ENCODE measurements around the gene ASTN2. TPM values are rescaled to one million over a fixed set of nuclear protein-coding genes. Genes with fewer than 3 reads are reported as not detected.

Gene ASTN2
- total and polyA plus RNA-seq, 4 donors: 0.57 to 2.9 (median 1.4) TPM

GRCh38 chr9:116800885-116801284 lies 614.0 kb downstream of the ASTN2 start:
- Histone ChIP-seq H3K4me1 (ENCODE audit: control insufficient read depth in 4 of 4, insufficient read depth in 4 of 4, low read length in 3 of 4) (no peaks in the 10 kb centered on the region), H3K4me3 (ENCODE audit: low read depth in 1 of 3, low read length in 3 of 3) (no peak overlapping the region), H3K9me3 (ENCODE audit: control insufficient read depth in 4 of 4, low read length in 3 of 4) (no peaks in the 10 kb centered on the region), H3K27ac (ENCODE audit: low read depth in 1 of 2, low read length in 2 of 2) (no peak overlapping the region), H3K9ac (ENCODE audit: low read depth in 1 of 2, low read length in 2 of 2) (no peak overlapping the region), H3K27me3 (ENCODE audit: control insufficient read depth in 4 of 4, insufficient read depth in 4 of 4, low read length in 3 of 4) (peaks cover 0 to 2% (median 0%) of the 10 kb centered on the region in 4 donors), H3K36me3 (ENCODE audit: control insufficient read depth in 4 of 4, insufficient read depth in 3 of 4, low read depth in 1 of 4, low read length in 3 of 4) (no peaks in the 10 kb centered on the region)
- DNase-seq (ENCODE audit: low spot score): no peak
- 18% methylated on average over 1 of the region's 1 CpG for WGBS
- TF ChIP-seq, protein P1, sequence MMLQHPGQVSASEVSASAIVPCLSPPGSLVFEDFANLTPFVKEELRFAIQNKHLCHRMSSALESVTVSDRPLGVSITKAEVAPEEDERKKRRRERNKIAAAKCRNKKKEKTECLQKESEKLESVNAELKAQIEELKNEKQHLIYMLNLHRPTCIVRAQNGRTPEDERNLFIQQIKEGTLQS (IDR thresholded peaks at IDR 0.05): no peak
- TF ChIP-seq FOXA1 (IDR thresholded peaks at IDR 0.05): no peak
- TF ChIP-seq RXRA (IDR thresholded peaks at IDR 0.05): no peak
- no peak for TF ChIP-seq NR2F2 (IDR thresholded peaks at IDR 0.05)
- no peak for TF ChIP-seq EGR1 (IDR thresholded peaks at IDR 0.05; ENCODE audit: low read depth in 2 of 2)
- TF ChIP-seq REST (IDR thresholded peaks at IDR 0.05): no peak
- TF ChIP-seq ZBTB33 (IDR thresholded peaks at IDR 0.05): no peak

- DNase-seq (ENCODE audit: low spot score): no peak
- Histone ChIP-seq H3K27ac (ENCODE audit: low read depth in 1 of 2, low read length in 2 of 2) (no peak overlapping the region), H3K9ac (ENCODE audit: low read depth in 1 of 2, low read length in 2 of 2) (no peak overlapping the region), H3K36me3 (ENCODE audit: control insufficient read depth in 4 of 4, insufficient read depth in 3 of 4, low read depth in 1 of 4, low read length in 3 of 4) (no peaks in the 10 kb centered on the region), H3K4me3 (ENCODE audit: low read depth in 1 of 3, low read length in 3 of 3) (no peak overlapping the region), H3K9me3 (ENCODE audit: control insufficient read depth in 4 of 4, low read length in 3 of 4) (no peaks in the 10 kb centered on the region), H3K27me3 (ENCODE audit: control insufficient read depth in 4 of 4, insufficient read depth in 4 of 4, low read length in 3 of 4) (peaks cover 0 to 2% (median 0%) of the 10 kb centered on the region in 4 donors), H3K4me1 (ENCODE audit: control insufficient read depth in 4 of 4, insufficient read depth in 4 of 4, low read length in 3 of 4) (no peaks in the 10 kb centered on the region)
- 57% methylated on average over 4 of the region's 4 CpGs for WGBS
- TF ChIP-seq REST (IDR thresholded peaks at IDR 0.05) (no peak), RAD21 (IDR thresholded peaks at IDR 0.05) (no peak), EGR1 (IDR thresholded peaks at IDR 0.05; ENCODE audit: low read depth in 2 of 2) (no peak), TAF1 (conservative IDR thresholded peaks at IDR 0.05) (no peak), SP1 (IDR thresholded peaks at IDR 0.05) (no peak), JUND (IDR thresholded peaks at IDR 0.05) (no peak), HNF4A (conservative IDR thresholded peaks at IDR 0.05) (no peak), FOXA2 (IDR thresholded peaks at IDR 0.05) (no peak), FOXA1 (IDR thresholded peaks at IDR 0.05) (no peak), ZBTB33 (IDR thresholded peaks at IDR 0.05) (no peak), GABPA (IDR thresholded peaks at IDR 0.05 in 1 of 2, conservative IDR thresholded peaks at IDR 0.05 in 1 of 2) (no peak), NR2F2 (IDR thresholded peaks at IDR 0.05) (no peak), YY1 (IDR thresholded peaks at IDR 0.05) (no peak)
- TF ChIP-seq, protein P1 (IDR thresholded peaks at IDR 0.05): no peak
- TF ChIP-seq, protein P2, sequence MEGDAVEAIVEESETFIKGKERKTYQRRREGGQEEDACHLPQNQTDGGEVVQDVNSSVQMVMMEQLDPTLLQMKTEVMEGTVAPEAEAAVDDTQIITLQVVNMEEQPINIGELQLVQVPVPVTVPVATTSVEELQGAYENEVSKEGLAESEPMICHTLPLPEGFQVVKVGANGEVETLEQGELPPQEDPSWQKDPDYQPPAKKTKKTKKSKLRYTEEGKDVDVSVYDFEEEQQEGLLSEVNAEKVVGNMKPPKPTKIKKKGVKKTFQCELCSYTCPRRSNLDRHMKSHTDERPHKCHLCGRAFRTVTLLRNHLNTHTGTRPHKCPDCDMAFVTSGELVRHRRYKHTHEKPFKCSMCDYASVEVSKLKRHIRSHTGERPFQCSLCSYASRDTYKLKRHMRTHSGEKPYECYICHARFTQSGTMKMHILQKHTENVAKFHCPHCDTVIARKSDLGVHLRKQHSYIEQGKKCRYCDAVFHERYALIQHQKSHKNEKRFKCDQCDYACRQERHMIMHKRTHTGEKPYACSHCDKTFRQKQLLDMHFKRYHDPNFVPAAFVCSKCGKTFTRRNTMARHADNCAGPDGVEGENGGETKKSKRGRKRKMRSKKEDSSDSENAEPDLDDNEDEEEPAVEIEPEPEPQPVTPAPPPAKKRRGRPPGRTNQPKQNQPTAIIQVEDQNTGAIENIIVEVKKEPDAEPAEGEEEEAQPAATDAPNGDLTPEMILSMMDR (IDR thresholded peaks at IDR 0.05; ENCODE audit: low read depth, low read length, missing input control): no peak
- TF ChIP-seq, protein P3, sequence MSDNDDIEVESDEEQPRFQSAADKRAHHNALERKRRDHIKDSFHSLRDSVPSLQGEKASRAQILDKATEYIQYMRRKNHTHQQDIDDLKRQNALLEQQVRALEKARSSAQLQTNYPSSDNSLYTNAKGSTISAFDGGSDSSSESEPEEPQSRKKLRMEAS (IDR thresholded peaks at IDR 0.05): no peak
These were observed 614.8 kb downstream of the ASTN2 start for GRCh38 chr9:116800074-116800473.

Measured in liver (tissue), 9 donors.